ENCODE measurements around the gene RNF115. TPM values are rescaled to one million over a fixed set of nuclear protein-coding genes. Genes with fewer than 3 reads are reported as not detected.
"Not testable (repeated sequence)": the region's sequence is repeated elsewhere in the genome, so short reads cannot be mapped to it uniquely, and the experiment has no call there.

The RNF115 gene
- total RNA-seq, 4 donors from 2014 or later: 7.1 to 22.3 (median 12.2) TPM

GRCh38 chr1:145762001-145762400 lies 61.9 kb downstream of the RNF115 start:
- H3K4me3 ChIP-seq; DNase-seq (ENCODE audit: low spot score in 2 of 2); H3K27me3 ChIP-seq; H3K27ac ChIP-seq; H3K9me3 ChIP-seq; H3K4me1 ChIP-seq: not testable (repeated sequence)
- peaks cover 34% of the 10 kb centered on the region for H3K36me3 ChIP-seq
- 92% methylated on average over 2 of the region's 2 CpGs for WGBS

- H3K27ac ChIP-seq; H3K4me3 ChIP-seq; H3K27me3 ChIP-seq; DNase-seq (ENCODE audit: low spot score in 2 of 2); H3K9me3 ChIP-seq; H3K4me1 ChIP-seq: not testable (repeated sequence)
- H3K36me3 ChIP-seq: peaks cover 31% of the 10 kb centered on the region
- 99% methylated on average over 11 of the region's 11 CpGs for WGBS
Measured at GRCh38 chr1:145761498-145761897, 62.4 kb downstream of the RNF115 start.

- not testable (repeated sequence) for DNase-seq (ENCODE audit: low spot score in 2 of 2); H3K27me3 ChIP-seq; H3K9me3 ChIP-seq; H3K4me3 ChIP-seq; H3K4me1 ChIP-seq; H3K27ac ChIP-seq
- WGBS: 95% methylated on average over 4 of the region's 4 CpGs
- H3K36me3 ChIP-seq: peaks cover 35% of the 10 kb centered on the region
Measured at GRCh38 chr1:145760395-145760949, 63.4 kb downstream of the RNF115 start.

- Histone ChIP-seq H3K4me1 (no peaks in the 10 kb centered on the region), H3K4me3 (no peak overlapping the region), H3K36me3 (peaks cover 33% of the 10 kb centered on the region), H3K27ac (no peak overlapping the region), H3K27me3 (no peaks in the 10 kb centered on the region), H3K9me3 (no peaks in the 10 kb centered on the region)
- WGBS: 97% methylated on average over 1 of the region's 1 CpG
- no peak for TF ChIP-seq CTCF (IDR thresholded peaks at IDR 0.05)
- no peak for TF ChIP-seq POLR2A (IDR thresholded peaks at IDR 0.05)
- TF ChIP-seq POLR2AphosphoS5 (IDR thresholded peaks at IDR 0.05): no peak
- no peak for TF ChIP-seq EP300 (IDR thresholded peaks at IDR 0.05)
- no peak for DNase-seq (ENCODE audit: low spot score in 2 of 2)
Measured at GRCh38 chr1:145759721-145760120, 64.2 kb downstream of the RNF115 start.

- Histone ChIP-seq H3K4me3 (no peak overlapping the region), H3K27me3 (no peaks in the 10 kb centered on the region), H3K9me3 (no peaks in the 10 kb centered on the region), H3K4me1 (no peaks in the 10 kb centered on the region), H3K36me3 (peaks cover 26% of the 10 kb centered on the region), H3K27ac (no peak overlapping the region)
- TF ChIP-seq POLR2AphosphoS5 (IDR thresholded peaks at IDR 0.05) (no peak), EP300 (IDR thresholded peaks at IDR 0.05) (no peak), POLR2A (IDR thresholded peaks at IDR 0.05) (no peak), CTCF (IDR thresholded peaks at IDR 0.05) (no peak)
- WGBS: 97% methylated on average over 1 of the region's 1 CpG
- DNase-seq (ENCODE audit: low spot score in 2 of 2): no peak
Measured at GRCh38 chr1:145758575-145758974, 65.3 kb downstream of the RNF115 start.

- Histone ChIP-seq H3K4me1 (no peaks in the 10 kb centered on the region), H3K36me3 (peaks cover 27% of the 10 kb centered on the region), H3K27me3 (no peaks in the 10 kb centered on the region), H3K9me3 (no peaks in the 10 kb centered on the region), H3K4me3 (no peak overlapping the region), H3K27ac (no peak overlapping the region)
- no peak for DNase-seq (ENCODE audit: low spot score in 2 of 2)
- TF ChIP-seq CTCF (IDR thresholded peaks at IDR 0.05) (no peak), POLR2AphosphoS5 (IDR thresholded peaks at IDR 0.05) (no peak), POLR2A (IDR thresholded peaks at IDR 0.05) (no peak), EP300 (IDR thresholded peaks at IDR 0.05) (no peak)
- WGBS: 89% methylated on average over 1 of the region's 1 CpG
Measured at GRCh38 chr1:145758116-145758515, 65.8 kb downstream of the RNF115 start.

- DNase-seq (ENCODE audit: low spot score in 2 of 2): no peak
Measured at GRCh38 chr1:145757420-145757819, 66.5 kb downstream of the RNF115 start.

More at GRCh38 chr1:145757420-145757819, 66.5 kb downstream of the RNF115 start:
- TF ChIP-seq EP300 (IDR thresholded peaks at IDR 0.05) (no peak), POLR2A (IDR thresholded peaks at IDR 0.05) (no peak), POLR2AphosphoS5 (IDR thresholded peaks at IDR 0.05) (no peak), CTCF (IDR thresholded peaks at IDR 0.05) (no peak)
- Histone ChIP-seq H3K9me3 (no peaks in the 10 kb centered on the region), H3K27me3 (no peaks in the 10 kb centered on the region), H3K4me1 (no peaks in the 10 kb centered on the region), H3K36me3 (peaks cover 33% of the 10 kb centered on the region), H3K27ac (no peak overlapping the region), H3K4me3 (no peak overlapping the region)
- 86% methylated on average over 2 of the region's 2 CpGs for WGBS
